Smooth muscle cell (in vitro differentiated cells): Measurements from ENCODE around the gene TMEM126A. TPM values are rescaled to one million over a fixed set of nuclear protein-coding genes. Genes with fewer than 3 reads are reported as not detected.

Experiments
- DNase-seq: peaks from one replicate; lab custom pipeline; 2025; ENCODE audit not compliant: unreplicated experiment; lab: John Stamatoyannopoulos, UW
- H2AFZ ChIP-seq: fragments of 200-600 bp; sonication (generic); 2 replicates; pipeline ENCODE4 v1.6.0; 2016; ENCODE audit warnings: antibody characterized with exemption, low read depth, mild to moderate bottlenecking
- H3F3A ChIP-seq: fragments of 200-600 bp; sonication (generic); 2 replicates; pipeline ENCODE4 v1.6.0; 2017; ENCODE audit warnings: antibody characterized with exemption, low read depth
- H3K27ac ChIP-seq: fragments of 200-600 bp; sonication (generic); 2 replicates; pipeline ENCODE4 v1.5.1; 2016; ENCODE audit warnings: low read depth, mild to moderate bottlenecking
- H3K27me3 ChIP-seq: fragments of 200-600 bp; sonication (generic); 2 replicates; pipeline ENCODE4 v1.6.1; 2016; ENCODE audit warnings: low read depth, mild to moderate bottlenecking
- H3K36me3 ChIP-seq: fragments of 200-600 bp; sonication (generic); 2 replicates; pipeline ENCODE4 v1.5.1; 2016; ENCODE audit warnings: low read depth
- H3K4me1 ChIP-seq: fragments of 200-600 bp; sonication (generic); 2 replicates; pipeline ENCODE4 v1.5.1; 2016; ENCODE audit warnings: low read depth
- H3K4me2 ChIP-seq: fragments of 200-600 bp; sonication (generic); 2 replicates; pipeline ENCODE4 v1.6.0; 2016; ENCODE audit warnings: mild to moderate bottlenecking
- H3K4me3 ChIP-seq: fragments of 200-600 bp; sonication (generic); 2 replicates; pipeline ENCODE4 v1.5.1; 2016; ENCODE audit warnings: mild to moderate bottlenecking
- H3K79me2 ChIP-seq: fragments of 200-600 bp; sonication (generic); 2 replicates; pipeline ENCODE4 v1.6.0; 2016; ENCODE audit warnings: low read depth, mild to moderate bottlenecking
- H3K9ac ChIP-seq: fragments of 200-600 bp; sonication (generic); 2 replicates; pipeline ENCODE4 v1.6.0; 2016; ENCODE audit warnings: low read depth
- H3K9me3 ChIP-seq: fragments of 200-600 bp; sonication (generic); replicated peaks from 2 replicates; pipeline ENCODE4 v1.5.1; 2016; ENCODE audit warnings: low read depth
- H4K20me1 ChIP-seq: fragments of 200-600 bp; sonication (generic); 2 replicates; pipeline ENCODE4 v1.6.0; 2016; ENCODE audit warnings: low read depth
- CTCF ChIP-seq: fragments of 200-600 bp; sonication (generic); IDR thresholded peaks from 2 replicates; pipeline ENCODE4 v1.5.1; 2017; ENCODE audit warnings: borderline replicate concordance, mild to moderate bottlenecking, antibody characterized with exemption; ENCODE audit not compliant: insufficient read depth, poor library complexity, severe bottlenecking
- WGBS: methylation state at CpG from one replicate; pipeline ENCODE4 v1.1.7; 2016; ENCODE audit warnings: low lambda C conversion rate; 5-methylcytosine and 5-hydroxymethylcytosine counted together
- polyA plus RNA-seq: library from polyadenylated mRNA; unstranded; fragments of >200 nt; fragmentation: Nextera tagmentation; extraction: Ambion mirVana; gene quantifications from 2 replicates; pipeline ENCODE4 v1.2.1, GENCODE V29; 2016
- total RNA-seq: library from RNA; depleted of rRNA; stranded (reverse); fragments of >200 nt; gene quantifications from 2 replicates; pipeline ENCODE4 v1.2.3, GENCODE V29; 2014

The TMEM126A gene
- total and polyA plus RNA-seq, 2 experiments from 2014 or later, result 53.4 to 69.1 TPM

- WGBS, result 78% methylated on average over 1 of the region's 1 CpG
- peaks cover 81% of the 10 kb centered on the region for H4K20me1 ChIP-seq
Measured at GRCh38 chr11:85658180-85658579, 10.4 kb downstream of the TMEM126A start.

GRCh38 chr11:85661972-85662664, 14.4 kb downstream of the TMEM126A start:
- Histone ChIP-seq H2AFZ (no peak overlapping the region), H4K20me1 (peaks cover 73% of the 10 kb centered on the region), H3K4me1 (peaks cover 50% of the 10 kb centered on the region), H3K27me3 (no peaks in the 10 kb centered on the region), H3K4me2 (peak overlapping the region; percentile 97), H3K27ac (peak overlapping the region; percentile 13), H3K9me3 (no peaks in the 10 kb centered on the region), H3K36me3 (peaks cover 9% of the 10 kb centered on the region), H3K79me2 (peaks cover 70% of the 10 kb centered on the region), H3K4me3 (peak overlapping the region; percentile 94), H3K9ac (peak overlapping the region; percentile 97), H3F3A (peaks cover 17% of the 10 kb centered on the region)
- WGBS, result 28% methylated on average over 4 of the region's 4 CpGs
- TF ChIP-seq CTCF, result no peak
- no peak for DNase-seq

More at GRCh38 chr11:85658180-85658579, 10.4 kb downstream of the TMEM126A start:
- peaks cover 45% of the 10 kb centered on the region for H3K4me1 ChIP-seq
- peak overlapping the region; percentile 45 for H3K27ac ChIP-seq
- H3K9me3 ChIP-seq, result no peaks in the 10 kb centered on the region
- H3F3A ChIP-seq, result peaks cover 32% of the 10 kb centered on the region
- H3K4me2 ChIP-seq, result no peak overlapping the region
- no peaks in the 10 kb centered on the region for H3K27me3 ChIP-seq
- DNase-seq, result no peak
- no peak overlapping the region for H3K9ac ChIP-seq
- peaks cover 68% of the 10 kb centered on the region for H3K79me2 ChIP-seq
- peaks cover 19% of the 10 kb centered on the region for H3K36me3 ChIP-seq
- no peak overlapping the region for H3K4me3 ChIP-seq
- no peak for TF ChIP-seq CTCF
- H2AFZ ChIP-seq, result no peak overlapping the region

- H3K9ac ChIP-seq, result peak overlapping the region; percentile 97
- WGBS, result 4% methylated on average over 10 of the region's 10 CpGs
- H3K27me3 ChIP-seq, result no peaks in the 10 kb centered on the region
- H3K36me3 ChIP-seq, result peaks cover 4% of the 10 kb centered on the region
- peaks cover 50% of the 10 kb centered on the region for H3K4me1 ChIP-seq
- no peak overlapping the region for H2AFZ ChIP-seq
- peak overlapping the region; percentile 98 for H3K27ac ChIP-seq
- peaks cover 59% of the 10 kb centered on the region for H3K79me2 ChIP-seq
- peak overlapping the region; percentile 94 for H3K4me3 ChIP-seq
- peaks cover 62% of the 10 kb centered on the region for H4K20me1 ChIP-seq
- H3F3A ChIP-seq, result peaks cover 10% of the 10 kb centered on the region
- DNase-seq, result no peak
- TF ChIP-seq CTCF, result no peak
- peak overlapping the region; percentile 97 for H3K4me2 ChIP-seq
- H3K9me3 ChIP-seq, result no peaks in the 10 kb centered on the region
Measured at GRCh38 chr11:85663080-85663752, 15.4 kb downstream of the TMEM126A start.
